Measurements from ENCODE around the gene PRAMEF20.
"Not testable (repeated sequence)": the region's sequence is repeated elsewhere in the genome, so short reads cannot be mapped to it uniquely, and the experiment has no call there.

DNA sequence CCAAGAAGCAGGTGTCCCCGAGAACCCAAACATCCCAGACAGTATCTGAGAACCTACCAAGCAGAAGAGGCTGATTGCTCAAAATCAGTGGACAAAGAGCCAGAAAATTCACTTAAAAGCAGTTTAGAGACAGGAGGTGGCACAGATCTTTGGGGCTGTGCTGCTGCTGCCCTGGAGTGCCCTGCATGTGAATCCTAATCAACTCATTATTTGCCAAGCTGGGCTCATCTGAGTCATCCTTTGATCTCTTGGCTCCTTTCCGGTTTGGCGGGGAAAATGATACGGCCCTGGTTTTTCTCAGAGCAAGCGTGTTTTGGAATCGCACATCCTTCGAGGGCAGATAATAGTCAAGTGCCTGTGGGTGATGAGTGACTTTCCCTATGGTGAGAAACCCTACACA, 47.9 kb upstream of the PRAMEF20 start:
- TF ChIP-seq ZBTB11 (CRISPR knock-in tag; IDR thresholded peaks at IDR 0.05); RBBP5 (conservative IDR thresholded peaks at IDR 0.05); TBL1XR1 (IDR thresholded peaks at IDR 0.05; ENCODE audit: low read depth, low read length); CTCF (IDR thresholded peaks at IDR 0.05 in 2 of 3, conservative IDR thresholded peaks at IDR 0.05 in 1 of 3; ENCODE audit: control insufficient read depth in 2 of 3, extremely low read depth in 1 of 3, insufficient read depth in 1 of 3, low read depth in 3 of 3, low read length in 3 of 3); SREBF1 (IDR thresholded peaks at IDR 0.05; ENCODE audit: low read length); LARP7 (IDR thresholded peaks at IDR 0.05); ATF7 (IDR thresholded peaks at IDR 0.05; ENCODE audit: low read depth); POLR2A (IDR thresholded peaks at IDR 0.05; ENCODE audit: low read depth, low read length); REST (IDR thresholded peaks at IDR 0.05; ENCODE audit: low read depth, low read length); HDAC6 (IDR thresholded peaks at IDR 0.05; ENCODE audit: unreplicated experiment); RUNX3 (IDR thresholded peaks at IDR 0.05; ENCODE audit: low read length); ZNF274 (IDR thresholded peaks at IDR 0.05; ENCODE audit: insufficient read depth, insufficient read length): not testable (repeated sequence)

All from GM12878 (cell line).